K562 (cell line): ENCODE results near the gene EZH2. TPM values are rescaled to one million over a fixed set of nuclear protein-coding genes. Genes with fewer than 3 reads are reported as not detected.
A peak's percentile ranks its signal among the peaks of the same experiment; 100 is the strongest.

Experiments used
- BRCA1 ChIP-seq, 2 experiments: fragments of 450-650 bp in 1 of 2; sonication (generic) in 1 of 2; formaldehyde crosslinking in 1 of 2; IDR thresholded peaks; 2 replicates each; pipeline versions ENCODE4 v1.5.0 to v1.6.1; 2017 to 2020; ENCODE audit warnings: mild to moderate bottlenecking in 1 of 2, missing genetic modification reagents in 1 of 2
- CHCHD3 ChIP-seq: fragments of 250-450 bp; sonication (Bioruptor Pico); IDR thresholded peaks from 2 replicates; pipeline ENCODE4 v2.1.2; 2022; ENCODE audit warnings: mild to moderate bottlenecking
- CHD2 ChIP-seq: IDR thresholded peaks from 2 replicates; pipeline ENCODE4 v1.6.1; 2011; ENCODE audit warnings: low read depth, low read length
- DLX4 ChIP-seq: fragments of 250-450 bp; sonication (Bioruptor Pico); IDR thresholded peaks from 2 replicates; pipeline ENCODE4 v1.6.1; 2021; ENCODE audit warnings: mild to moderate bottlenecking
- DMBX1 ChIP-seq: fragments of 250-450 bp; sonication (Bioruptor Pico); IDR thresholded peaks from 2 replicates; pipeline ENCODE4 v1.8.0; 2022; ENCODE audit warnings: inconsistent platforms, mild to moderate bottlenecking, moderate library complexity, borderline replicate concordance
- DPF2 ChIP-seq: fragments of 450-650 bp; IDR thresholded peaks from 2 replicates; pipeline ENCODE4 v1.6.1; 2016
- ELK1 ChIP-seq: sonication (generic); formaldehyde crosslinking; IDR thresholded peaks from 2 replicates; pipeline ENCODE4 v1.8.1; 2022; ENCODE audit warnings: missing genetic modification reagents
- FOXA1 ChIP-seq: fragments of 450-650 bp; IDR thresholded peaks from 2 replicates; pipeline ENCODE4 v1.6.1; 2016; ENCODE audit warnings: mild to moderate bottlenecking, borderline replicate concordance
- HNRNPH1 ChIP-seq: fragments of 200-400 bp; formaldehyde crosslinking; optimal IDR thresholded peaks from 2 replicates; pipeline ENCODE3; 2017; ENCODE audit warnings: low read depth, mild to moderate bottlenecking, low read length, moderate library complexity
- KLF10 ChIP-seq: fragments of 250-450 bp; sonication (Bioruptor Pico); IDR thresholded peaks from 2 replicates; pipeline ENCODE4 v1.6.1; 2021; ENCODE audit warnings: matching md5 sums
- MLLT1 ChIP-seq, 2 experiments: fragments of 450-650 bp; IDR thresholded peaks; 2 replicates each; pipeline ENCODE4 v1.6.1; 2016
- NR0B1 ChIP-seq: fragments of 450-650 bp; IDR thresholded peaks from one replicate; pipeline ENCODE4 v1.6.1; 2018; ENCODE audit warnings: mild to moderate bottlenecking, moderate library complexity; ENCODE audit not compliant: partially characterized antibody
- SIN3A ChIP-seq, 2 experiments: fragments of 150-350 bp in 1 of 2; IDR thresholded peaks; 2 replicates each; pipeline ENCODE4 v1.6.1; 2011 to 2016; ENCODE audit warnings: borderline replicate concordance in 2 of 2, low read depth in 2 of 2, low read length in 2 of 2, mild to moderate bottlenecking in 2 of 2, moderate library complexity in 2 of 2; ENCODE audit not compliant: control insufficient read depth in 1 of 2
- SIN3B ChIP-seq: fragments of 450-650 bp; IDR thresholded peaks from 2 replicates; pipeline ENCODE4 v1.6.1; 2017; ENCODE audit warnings: low read depth, mild to moderate bottlenecking, moderate library complexity
- SMARCA5 ChIP-seq: fragments of 450-650 bp; IDR thresholded peaks from 2 replicates; pipeline ENCODE4 v1.6.1; 2016
- TAF9B ChIP-seq: fragments of 450-650 bp; IDR thresholded peaks from 2 replicates; pipeline ENCODE4 v1.6.1; 2018; ENCODE audit warnings: mild to moderate bottlenecking; ENCODE audit not compliant: partially characterized antibody
- TFAM ChIP-seq: fragments of 250-450 bp; sonication (Bioruptor Pico); conservative IDR thresholded peaks from 2 replicates; pipeline ENCODE4 v1.5.0; 2021; ENCODE audit warnings: mild to moderate bottlenecking, moderate library complexity
- THRA ChIP-seq: fragments of 450-650 bp; IDR thresholded peaks from 2 replicates; pipeline ENCODE4 v1.6.1; 2017; ENCODE audit warnings: mild to moderate bottlenecking, moderate library complexity
- ZBTB33 ChIP-seq: sonication (generic); formaldehyde crosslinking; IDR thresholded peaks from 2 replicates; pipeline ENCODE4 v1.8.1; 2023; ENCODE audit warnings: mild to moderate bottlenecking, missing genetic modification reagents
- ZEB2 ChIP-seq: fragments of 450-650 bp; IDR thresholded peaks from 2 replicates; pipeline ENCODE4 v1.6.1; 2016
- ZNF140 ChIP-seq: fragments of 250-450 bp; sonication (Bioruptor Pico); IDR thresholded peaks from 2 replicates; pipeline ENCODE4 v1.8.0; 2021; ENCODE audit warnings: moderate library complexity, mild to moderate bottlenecking, inconsistent platforms
- polyA plus RNA-seq, 8 experiments: library from polyadenylated mRNA; depleted of rRNA in 4 of 8; stranded (reverse) in 5 of 8; unstranded in 3 of 8; fragments of >200 nt; fragmentation: Nextera tagmentation in 2 of 8; fragmentation: Illumina TruSeq in 1 of 8; extraction: Ambion mirVana in 2 of 8; extraction: Trizol in 1 of 8; gene quantifications; 2 replicates each; pipeline versions ENCODE4 v1.2.1 to v1.2.3, GENCODE V29; 2011 to 2014; ENCODE audit warnings: inconsistent platforms in 1 of 8, missing spikeins in 1 of 8
- total RNA-seq, 7 experiments: library from RNA; depleted of rRNA in 6 of 7; stranded (reverse); fragments of >200 nt in 6 of 7; fragmentation: Illumina TruSeq in 2 of 7; extraction: Trizol in 2 of 7; gene quantifications; 2 replicates each; pipeline versions ENCODE4 v1.2.1 to v1.2.3, GENCODE V29; 2011 to 2021; ENCODE audit warnings: low replicate concordance in 1 of 7

Gene EZH2
- total and polyA plus RNA-seq, 9 of the 15 experiments (the other 6 are each of a cell fraction or from before 2014, with no cell fraction given): 48.7 to 175 (median 98.6) TPM

GRCh38 chr7:148884299-148885022 lies 370 bp upstream of the EZH2 start (continued):
- TF ChIP-seq KLF10: no peak
- peak; percentile 9; the same call in 1 of the 2 replicates for TF ChIP-seq DMBX1 (CRISPR knock-in tag)
- peak; percentile 54 to 73; a peak in 2 of 4 replicates for TF ChIP-seq SIN3A (IDR thresholded peaks at IDR 0.05; ENCODE audit: borderline replicate concordance in 2 of 2, control insufficient read depth in 1 of 2, low read depth in 2 of 2, low read length in 2 of 2)
- no peak for TF ChIP-seq ZNF140 (CRISPR knock-in tag)
- TF ChIP-seq SIN3B: peak; percentile 5
- TF ChIP-seq DPF2: no peak
- TF ChIP-seq FOXA1: no peak
- peak; percentile 18 for TF ChIP-seq TAF9B
- peak; percentile 66 for TF ChIP-seq CHD2
- TF ChIP-seq MLLT1 (IDR thresholded peaks at IDR 0.05): no peak; a peak in 1 of 4 replicates
- no peak for TF ChIP-seq ELK1
- TF ChIP-seq NR0B1: no peak
- TF ChIP-seq DLX4: no peak
- TF ChIP-seq TFAM (CRISPR knock-in tag): no peak
- peak; percentile 89 for TF ChIP-seq ZBTB33 (CRISPR knock-in tag)
- no peak for TF ChIP-seq SMARCA5
- no peak for TF ChIP-seq THRA
- no peak for TF ChIP-seq CHCHD3 (CRISPR knock-in tag)
- peak; percentile 57 for TF ChIP-seq HNRNPH1
- TF ChIP-seq BRCA1 (IDR thresholded peaks at IDR 0.05): no peak
- TF ChIP-seq BRCA1 (CRISPR knock-in tag; IDR thresholded peaks at IDR 0.05): peak; percentile 99
- TF ChIP-seq ZEB2: no peak
